HG03139 (cell line): Measurements from ENCODE around the gene GPR84.

ENCODE experiments used
- ATAC-seq: cut with Tn5 transposase; IDR thresholded peaks from one replicate; pipeline ENCODE4 v1.9.1; 2021; ENCODE audit not compliant: unreplicated experiment

Gene GPR84

DNA sequence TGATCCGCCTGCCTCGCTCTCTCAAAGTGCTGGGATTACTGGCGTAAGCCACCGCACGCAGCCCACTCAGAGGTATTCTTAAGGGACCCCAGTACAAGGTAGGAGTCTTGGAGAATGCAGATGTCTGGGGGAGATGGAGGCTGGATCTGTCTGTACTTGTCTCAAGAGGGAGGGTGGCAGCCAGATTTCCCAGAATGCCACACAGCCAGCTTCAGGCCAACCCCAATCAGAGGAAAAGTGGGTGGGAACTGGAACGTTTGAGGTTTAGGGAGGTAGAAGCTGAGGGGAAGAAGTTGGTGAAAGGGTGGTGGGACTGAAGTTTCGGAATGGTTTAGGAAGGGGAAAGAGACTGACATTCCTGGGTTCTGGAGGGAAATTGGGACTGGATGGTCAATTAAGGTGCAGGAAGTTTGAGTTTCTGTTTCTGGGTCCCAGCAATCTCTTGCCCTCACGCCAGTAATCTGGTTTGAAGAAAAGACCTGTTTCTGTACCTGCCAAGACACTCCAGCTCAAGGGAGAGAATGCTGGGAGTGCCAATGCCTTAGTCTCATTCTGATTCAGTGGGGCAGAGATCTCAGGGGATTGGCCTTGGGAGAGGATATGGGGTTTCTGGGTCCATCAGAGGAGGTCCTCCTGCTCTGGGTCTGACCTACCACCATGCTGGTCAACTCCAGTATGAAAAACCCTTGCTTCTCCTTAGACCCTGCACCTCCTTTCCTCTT is 28.4 kb upstream of the GPR84 start:
- ATAC-seq, result no peak

DNA sequence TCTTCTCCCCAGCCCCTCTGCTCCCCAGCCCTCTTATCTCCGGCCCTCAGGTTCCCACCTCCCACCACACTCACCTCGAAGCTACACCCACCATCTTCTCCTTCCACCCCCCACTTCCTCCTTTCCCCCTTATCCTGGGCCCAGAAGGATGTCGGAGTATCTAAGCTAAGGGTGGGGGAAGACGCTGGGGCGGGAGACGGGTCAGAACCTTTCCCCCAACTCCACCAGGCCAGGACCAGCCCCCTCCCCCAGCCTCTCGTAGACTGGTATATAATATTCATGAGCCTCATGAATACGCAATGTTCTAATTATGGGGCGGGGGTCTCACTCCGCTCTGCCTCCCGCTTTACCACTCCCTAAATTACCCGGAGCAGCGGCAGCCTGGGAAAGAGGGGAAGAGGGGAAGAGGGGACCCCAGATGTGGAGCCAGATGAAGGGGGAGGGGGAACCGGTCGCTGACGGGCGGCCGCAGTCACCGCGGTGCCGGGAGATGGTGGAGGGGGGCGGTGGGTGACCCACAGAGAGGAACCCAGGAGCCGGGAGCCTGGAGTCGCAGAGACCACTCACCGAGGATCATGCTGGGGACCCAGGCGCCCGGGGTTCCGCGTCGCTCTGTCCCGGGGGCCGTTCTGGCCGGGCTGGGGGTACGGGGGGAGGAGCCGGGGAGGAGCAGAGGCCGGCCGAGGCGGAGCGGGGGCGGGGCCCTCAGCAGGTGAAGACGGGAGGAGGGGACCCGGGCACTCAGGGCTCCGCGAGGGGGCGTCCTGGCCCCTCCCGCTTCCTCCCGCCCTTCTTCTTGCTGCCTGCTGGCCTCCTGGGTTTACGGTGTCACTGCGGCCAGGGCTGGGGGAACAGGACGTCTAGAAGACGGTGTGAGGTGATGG is 26.6 kb upstream of the GPR84 start:
- peak; percentile 55 for ATAC-seq

DNA sequence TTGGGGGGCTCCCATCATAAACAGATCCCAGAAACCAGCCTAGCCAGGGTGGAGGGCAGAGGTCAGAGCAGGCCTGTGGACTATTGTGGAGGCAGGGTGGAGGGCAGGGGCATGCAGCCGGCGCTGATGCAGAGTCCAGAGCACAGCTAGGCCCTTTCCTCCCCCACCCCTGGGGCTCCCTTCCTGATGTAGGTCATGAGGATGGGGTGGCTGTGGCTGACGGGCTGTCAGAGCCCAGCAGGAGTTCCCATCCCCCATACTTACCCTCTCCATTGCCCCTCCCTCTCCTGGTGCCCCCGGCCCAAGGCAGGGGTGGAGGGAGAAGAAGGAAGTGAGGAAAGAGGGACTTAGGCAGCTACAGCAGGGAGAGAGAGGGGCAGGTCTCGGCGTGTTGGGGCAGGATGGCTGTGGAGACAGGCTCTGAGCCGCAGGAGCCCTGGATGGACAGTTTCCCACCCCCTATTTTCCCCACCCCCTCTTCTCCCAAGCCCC is 25.9 kb upstream of the GPR84 start:
- ATAC-seq, result no peak

DNA sequence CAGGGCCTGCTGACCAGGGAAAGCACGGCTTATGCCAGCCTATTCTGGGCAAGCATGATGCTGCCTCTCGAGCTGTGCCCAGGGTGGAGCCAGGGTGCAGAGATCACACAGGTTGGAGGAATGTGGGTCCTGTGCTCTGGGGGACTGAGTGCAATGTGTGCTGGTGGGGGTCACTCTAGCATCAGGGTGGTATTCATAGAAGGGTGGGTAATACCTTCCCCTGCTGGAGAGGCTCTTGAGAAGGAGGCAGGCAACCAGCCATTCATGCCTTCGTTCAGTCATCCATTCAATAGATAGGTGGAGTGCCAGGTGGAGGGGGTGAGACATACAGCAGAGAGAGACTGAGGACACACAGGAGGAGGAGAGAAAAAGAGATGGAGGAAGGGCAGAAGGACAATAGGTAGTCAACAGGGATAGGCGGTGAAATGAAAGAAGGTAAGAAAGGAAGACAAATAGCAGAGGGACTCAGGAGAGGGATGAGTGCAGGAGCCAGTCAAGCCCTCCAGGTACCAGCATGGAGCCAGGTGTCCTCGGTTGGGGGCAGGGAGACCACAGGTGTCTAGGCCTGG is 25.4 kb upstream of the GPR84 start:
- ATAC-seq, result no peak

DNA sequence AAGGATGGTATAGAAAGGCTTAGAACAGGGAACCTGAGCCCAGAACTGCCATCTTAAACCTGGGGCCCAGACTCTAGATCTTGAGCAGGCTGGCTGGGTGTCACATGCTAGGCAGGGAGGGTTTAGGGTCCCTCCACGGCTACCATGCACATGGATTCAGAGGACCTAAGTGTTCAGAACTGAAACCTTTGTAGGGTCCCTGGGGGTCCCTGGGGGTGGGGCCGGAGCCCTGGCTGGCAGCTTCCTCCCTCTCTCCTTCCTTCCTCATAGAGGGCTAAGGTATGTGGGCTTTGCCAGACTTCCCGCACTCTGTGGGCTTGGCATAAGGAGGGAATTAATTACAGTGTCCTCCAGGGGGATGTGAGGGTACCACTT is 24.8 kb upstream of the GPR84 start:
- ATAC-seq, result no peak

DNA sequence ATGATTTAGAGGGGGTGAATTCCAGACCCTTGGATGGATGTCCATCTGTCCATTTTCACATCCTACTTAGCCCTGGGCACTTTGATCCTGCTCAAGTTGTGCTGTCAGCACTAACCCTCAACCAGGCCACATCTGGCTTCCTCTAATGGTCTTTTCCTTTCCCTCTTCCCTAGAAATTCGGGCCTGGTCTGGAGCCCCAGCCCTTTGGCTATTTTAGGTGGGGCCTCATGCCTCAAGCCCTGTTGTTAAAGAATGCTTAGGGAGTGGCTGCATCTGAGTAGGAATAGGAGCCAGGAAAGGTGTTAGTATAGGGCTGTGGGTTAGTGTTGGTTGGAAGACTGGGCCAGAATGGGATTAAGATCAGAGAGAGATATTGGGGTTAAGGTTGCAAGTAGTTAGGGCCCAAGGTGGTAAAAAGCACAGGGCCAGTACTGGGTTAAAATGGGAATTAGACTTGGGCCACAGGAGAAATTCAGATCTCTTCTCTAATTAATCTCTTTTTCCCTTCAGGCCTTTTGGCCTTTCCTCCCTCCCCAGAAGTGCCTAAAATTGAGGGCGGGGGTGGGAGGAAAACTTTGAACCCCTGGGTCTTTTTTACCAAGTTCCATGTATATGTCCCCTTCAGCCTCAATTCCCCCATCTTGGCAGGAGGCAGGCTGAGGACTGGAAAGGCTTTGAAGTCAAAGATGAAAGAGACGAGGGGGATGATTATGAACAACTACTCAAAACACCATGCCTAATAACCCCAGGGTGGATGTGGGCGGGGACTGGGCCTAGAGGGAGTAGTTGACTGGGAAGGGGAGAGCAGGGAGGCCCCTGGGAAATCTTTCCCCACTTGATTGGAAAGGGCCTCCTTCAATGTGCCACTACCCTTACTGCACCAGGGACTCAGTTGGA is 24.2 kb upstream of the GPR84 start:
- ATAC-seq, result no peak

DNA sequence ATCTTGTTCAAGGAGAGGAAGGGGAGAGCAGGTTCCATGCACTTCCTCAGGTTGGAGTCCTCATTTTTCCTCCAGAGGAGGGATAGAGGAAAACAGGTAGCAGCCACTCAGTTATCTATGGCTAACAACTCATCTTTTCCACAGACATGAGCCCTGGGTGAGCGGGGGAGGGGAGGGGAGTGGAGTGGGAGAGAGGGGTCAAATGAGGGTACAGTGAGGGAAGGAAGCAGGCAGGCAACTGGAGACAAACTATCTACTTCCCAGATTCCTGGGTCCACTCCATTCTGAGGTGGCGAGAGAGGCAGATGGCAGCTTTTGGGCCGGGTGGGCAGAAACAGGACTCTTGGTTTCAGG is 22.8 kb upstream of the GPR84 start:
- no peak for ATAC-seq

DNA sequence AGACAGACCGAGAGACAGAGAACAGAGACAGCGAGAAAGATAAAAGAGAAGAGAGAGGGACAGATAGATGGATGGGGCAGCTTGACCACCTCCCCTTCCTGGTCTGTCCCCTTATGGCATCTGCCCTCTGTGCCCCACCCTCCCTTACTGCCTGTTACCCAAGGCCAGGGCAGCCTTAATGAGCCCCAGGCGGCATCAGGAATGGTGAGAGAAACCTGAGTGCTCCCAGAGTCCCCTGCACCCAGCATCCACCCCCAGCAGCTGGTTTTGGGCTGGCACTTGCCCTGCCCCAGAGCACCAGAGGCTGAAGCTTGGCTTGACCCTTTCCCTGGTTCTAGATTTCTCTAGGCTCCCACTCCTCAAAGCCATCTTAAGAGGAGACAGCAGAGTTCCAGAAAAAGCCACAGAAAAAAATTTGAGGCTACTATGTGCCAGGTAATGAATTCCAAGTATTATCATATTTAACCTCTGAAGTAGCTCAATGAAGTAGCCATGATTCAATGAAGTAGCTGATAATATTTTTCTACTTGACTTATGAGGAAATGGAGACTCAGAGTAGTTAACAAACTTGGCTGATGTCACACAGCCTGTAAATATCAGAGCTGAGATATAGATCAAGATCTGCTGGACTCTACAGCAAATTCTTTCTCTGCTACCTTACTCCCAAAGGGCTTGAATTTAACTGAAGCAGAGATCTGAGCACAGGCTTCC is 22.3 kb upstream of the GPR84 start:
- no peak for ATAC-seq

DNA sequence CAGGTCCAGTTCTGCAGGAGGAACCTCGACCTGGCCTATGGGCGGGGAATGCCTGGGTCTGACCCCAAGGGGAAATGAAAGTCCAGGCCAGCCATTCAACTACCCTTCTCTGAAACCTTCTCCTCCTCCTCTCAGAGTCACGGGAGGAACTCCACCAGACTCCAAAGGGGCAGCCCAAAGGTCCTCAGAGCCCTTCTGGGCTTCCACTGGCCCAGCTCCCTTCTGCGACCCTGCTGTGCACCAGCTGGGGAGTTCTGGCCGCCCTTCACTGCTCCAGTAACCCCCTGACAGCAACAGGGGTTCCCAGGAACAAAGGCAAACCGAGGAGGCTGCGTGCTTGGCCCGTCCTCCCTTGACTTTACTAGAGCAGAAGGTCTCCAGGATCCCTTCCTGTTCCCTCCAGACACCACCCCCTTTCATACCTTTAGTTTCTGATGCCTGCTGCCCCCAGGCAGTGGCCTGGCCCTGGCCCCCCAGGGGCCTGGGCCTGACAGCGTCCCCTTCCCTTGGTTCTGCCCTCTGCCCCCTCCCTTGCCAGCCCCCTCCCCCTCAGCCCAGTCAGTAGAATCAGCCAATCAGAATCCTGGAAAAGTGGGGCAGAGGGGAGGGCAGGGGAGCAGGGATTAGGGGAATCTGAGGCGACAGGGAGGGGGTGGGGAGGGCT is 21.1 kb upstream of the GPR84 start:
- ATAC-seq, result no peak

DNA sequence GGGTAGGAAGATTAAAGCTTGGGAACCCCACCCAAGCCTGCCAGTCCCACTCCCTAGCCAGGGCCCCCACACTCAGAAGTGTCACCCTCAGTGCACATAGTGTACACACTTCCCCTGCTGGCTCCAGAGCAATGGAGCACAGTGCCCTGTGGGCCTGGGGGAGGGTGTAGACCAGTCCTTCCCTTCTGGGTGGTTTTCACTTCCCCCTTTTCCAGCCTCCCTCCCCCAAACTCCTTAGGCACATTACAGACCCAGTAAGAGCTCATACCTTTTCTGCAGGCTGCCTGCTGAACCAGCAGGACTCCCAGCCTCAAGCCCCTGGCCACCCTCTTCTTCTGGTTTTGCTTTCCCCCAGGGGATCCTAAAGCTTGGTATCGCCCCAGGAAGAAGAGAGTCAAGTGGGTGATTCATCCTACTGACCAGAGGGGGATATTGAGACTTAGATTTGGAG is 20.3 kb upstream of the GPR84 start, which contains the start of gene ZNF385A:
Gene ZNF385A (minus strand): TSS at position 143 of the 451 bp plus-strand sequence. CDS start 219 bp downstream, outside the sequence.
- no peak for ATAC-seq

DNA sequence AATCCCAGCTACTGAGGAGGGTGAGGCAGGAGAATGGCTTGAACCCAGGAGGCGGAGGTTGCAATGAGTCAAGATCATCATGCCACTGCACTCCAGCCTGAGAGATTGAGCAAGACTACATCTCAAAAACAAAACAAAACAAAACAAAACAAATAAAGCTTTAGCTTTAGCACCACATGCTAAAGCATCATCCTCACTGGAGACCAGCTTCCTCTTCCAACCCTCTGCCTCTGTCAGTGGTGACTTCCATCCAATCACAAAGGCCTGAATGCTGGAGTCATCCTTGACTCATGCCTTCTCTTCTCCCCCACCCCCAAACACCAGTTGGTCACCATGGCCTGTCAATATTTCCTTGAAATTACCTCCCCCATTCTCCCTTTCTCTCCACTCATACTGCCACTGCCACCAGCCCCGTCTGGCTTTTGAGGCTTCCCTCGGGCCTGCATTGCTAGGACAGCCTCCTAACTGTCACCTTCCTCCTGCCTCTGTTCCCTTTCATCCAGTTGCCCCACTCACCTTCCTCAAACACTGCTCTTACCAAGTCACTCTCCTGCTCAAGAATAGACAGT is 18.8 kb upstream of the GPR84 start:
- ATAC-seq, result no peak

DNA sequence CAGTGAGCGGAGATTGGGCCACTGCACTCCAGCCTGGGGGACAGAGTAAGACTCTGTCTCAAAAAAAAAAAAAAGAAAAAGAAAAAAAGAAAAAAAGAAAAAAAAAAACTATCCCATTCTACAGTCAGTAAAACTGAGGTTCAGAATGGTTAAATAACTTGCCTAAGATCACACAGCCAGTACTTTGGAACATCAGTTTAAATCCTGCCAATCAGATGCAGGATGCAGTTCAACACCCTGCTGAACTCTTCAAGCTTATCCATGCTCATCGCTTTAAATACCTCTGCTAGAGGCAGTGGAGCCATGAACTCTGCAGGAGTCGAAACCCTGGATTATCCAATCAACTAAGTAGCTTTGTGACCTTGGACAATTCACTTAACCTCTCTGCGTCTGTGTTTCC is 16.9 kb upstream of the GPR84 start:
- no peak for ATAC-seq

DNA sequence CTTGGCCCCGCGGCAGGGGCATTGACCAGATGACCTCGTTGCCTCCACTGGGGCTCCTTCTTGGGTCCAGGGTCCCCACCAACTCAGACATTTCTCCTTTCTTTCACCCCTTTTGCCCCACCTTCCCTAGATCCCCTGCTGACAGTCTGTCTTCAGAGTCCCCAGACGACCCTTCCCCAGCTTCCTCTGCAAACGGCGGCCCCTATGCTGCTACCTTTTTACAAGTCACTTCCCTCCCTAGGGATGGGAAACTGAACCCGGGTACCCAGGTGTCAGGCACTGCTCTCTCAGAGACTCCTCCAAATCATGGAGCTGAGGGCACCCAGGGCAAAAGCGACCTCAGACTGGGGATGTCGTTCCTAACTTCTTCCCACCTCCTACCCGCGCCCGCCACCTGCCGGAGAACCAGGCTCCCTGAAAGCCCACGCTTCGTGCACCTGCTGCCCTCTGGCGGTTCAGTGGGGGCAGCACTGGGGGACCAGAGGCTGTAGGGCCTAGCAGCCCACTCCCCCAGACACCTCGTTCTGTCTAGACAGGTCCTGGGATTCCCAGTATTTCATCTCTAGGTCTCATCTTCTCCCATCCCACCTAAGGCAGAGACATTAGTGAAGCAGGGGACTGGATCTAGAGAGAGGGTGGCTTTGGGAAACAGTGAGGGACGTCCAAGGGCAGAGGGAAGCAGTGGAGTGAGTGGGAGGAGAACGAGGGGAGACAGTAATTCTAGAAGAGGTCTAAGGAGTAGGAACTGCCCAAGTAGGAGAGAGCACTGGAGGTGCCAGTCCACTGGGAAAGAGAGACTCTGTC is 15.3 kb upstream of the GPR84 start:
- peak; percentile 60 for ATAC-seq

DNA sequence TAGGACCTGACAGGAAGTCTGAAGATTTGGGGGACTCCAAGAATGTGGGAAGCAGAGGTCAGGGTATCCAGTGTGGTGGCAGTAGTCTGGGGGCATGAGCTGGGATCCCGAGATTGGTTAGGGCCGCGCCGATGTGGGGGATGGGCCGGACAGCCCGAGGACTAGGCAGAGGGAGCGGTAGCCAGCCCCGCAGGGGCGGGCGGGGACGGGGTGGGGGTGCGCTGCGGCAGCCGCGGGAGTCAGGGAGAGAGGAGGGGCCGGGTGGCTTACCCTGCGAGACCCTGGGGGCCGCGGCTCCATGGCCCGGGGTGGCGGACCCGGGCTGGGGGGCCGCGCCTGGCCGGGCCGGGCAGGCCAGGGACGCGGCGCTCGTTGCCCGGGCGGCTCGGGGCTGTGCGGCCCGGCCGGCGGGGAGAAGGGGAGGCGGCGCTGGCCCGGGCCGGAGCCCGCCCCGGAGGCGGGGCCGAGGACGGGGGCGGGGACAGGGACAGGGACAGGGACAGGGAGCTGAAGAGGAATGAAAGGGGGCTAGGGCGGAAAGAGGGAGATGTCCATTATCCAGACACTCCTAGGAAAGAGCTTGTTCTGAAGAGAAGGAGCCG is 14.6 kb upstream of the GPR84 start:
- ATAC-seq, result no peak

DNA sequence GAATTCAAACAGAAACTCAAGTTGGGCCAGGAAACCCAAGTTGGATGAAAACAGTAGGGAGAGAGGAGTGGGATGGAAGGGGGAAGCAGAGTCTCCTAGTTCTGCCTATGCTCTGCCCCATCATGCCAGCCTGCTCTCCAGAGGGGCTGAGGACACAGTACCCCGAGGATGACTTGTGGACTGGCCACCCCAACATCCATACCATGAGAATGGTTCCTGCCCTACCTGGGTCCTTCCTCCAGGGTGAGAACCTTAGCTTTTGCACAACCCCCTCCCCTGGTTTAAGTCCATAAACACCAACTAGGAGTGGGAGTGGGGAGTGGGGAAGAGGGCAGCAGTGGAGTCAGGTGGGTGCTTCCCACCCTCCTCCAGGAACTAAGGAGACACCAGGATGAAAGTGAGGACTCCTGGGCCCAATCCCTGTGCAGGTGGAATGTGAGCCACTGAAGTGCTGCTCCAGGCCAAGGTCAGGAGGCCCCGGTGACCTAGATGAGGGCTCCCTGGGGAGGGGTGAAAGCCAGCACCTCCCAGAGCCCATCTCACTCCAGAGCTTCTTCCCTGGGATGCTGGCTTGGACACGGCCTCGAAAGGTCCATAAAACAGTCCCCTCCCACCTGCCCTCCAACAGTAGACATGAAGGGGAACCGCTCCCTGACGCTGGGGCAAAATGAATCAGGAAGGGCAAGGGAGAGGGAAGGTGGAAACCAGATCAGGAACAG is 13.7 kb upstream of the GPR84 start:
- ATAC-seq, result no peak

DNA sequence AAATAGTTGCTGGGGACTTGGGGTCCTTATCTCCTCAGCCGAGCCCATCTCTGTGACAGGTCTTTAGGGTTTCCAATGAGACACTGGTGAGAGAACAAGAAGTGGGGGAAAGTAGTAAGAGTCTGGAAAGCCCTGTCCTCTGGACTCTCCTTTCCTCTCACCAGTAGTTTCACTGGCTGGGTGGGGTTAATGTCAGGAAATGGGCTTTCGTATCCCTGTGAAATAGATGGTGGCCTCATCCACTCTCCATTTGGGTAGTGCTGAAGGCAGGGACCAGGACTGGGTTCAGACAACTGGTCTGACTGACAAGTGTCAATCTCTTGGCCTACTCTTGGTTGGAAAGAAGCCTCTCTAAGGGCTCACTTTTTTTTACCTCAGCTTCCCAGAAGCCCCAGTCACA is 12.7 kb upstream of the GPR84 start:
- no peak for ATAC-seq

DNA sequence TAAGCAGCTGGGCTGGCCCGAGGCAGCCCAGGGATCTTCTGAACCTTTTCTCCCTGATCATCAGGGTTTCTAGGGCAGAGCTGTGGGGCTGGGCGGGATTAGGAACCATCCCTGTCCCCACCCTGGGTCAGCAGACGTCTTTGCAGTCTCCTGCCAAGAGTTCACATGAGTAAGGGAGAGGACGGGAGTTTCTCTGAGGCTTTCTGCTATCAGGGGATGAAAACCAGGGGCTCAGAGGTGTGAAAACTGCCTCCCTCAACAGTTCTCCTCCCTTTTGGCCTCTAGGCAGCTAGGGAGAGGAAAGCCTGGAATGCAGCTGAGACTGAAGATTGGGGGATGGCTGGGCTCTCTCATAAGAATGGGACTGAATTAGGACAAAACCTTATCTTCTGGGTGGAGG is 12.3 kb upstream of the GPR84 start:
- ATAC-seq, result no peak

DNA sequence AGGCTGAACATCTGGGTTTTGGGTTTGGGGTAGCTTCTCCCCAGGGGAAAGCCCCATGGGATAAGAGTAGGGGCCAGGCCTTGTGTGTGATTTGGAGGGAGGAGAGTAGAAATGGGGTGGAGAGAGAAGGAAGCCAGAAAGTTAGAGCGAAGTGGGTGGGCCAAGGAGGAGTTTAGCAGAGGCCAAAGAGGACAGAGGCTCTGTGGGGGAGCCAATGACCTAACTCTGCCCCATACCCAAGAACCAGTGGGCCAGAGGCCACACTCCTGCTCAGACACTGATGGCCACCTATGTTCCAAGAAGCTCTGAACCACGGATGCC is 10.9 kb upstream of the GPR84 start:
- ATAC-seq, result no peak
